Karpas-422 (cell line): Measurements from ENCODE around the gene EHBP1. TPM values are rescaled to one million over a fixed set of nuclear protein-coding genes. Genes with fewer than 3 reads are reported as not detected.

Experiments used
- DNase-seq: peaks from one replicate; pipeline ENCODE4 v3.0.0-alpha.2; 2015
- H2AFZ ChIP-seq: fragments of 200-600 bp; sonication (generic); 2 replicates; pipeline ENCODE4 v1.6.1; 2014; ENCODE audit warnings: antibody characterized with exemption, low read length, mixed read lengths
- H3K27ac ChIP-seq: fragments of 200-600 bp; sonication (generic); 2 replicates; pipeline ENCODE4 v1.5.1; 2014; ENCODE audit warnings: mild to moderate bottlenecking, low read length, moderate library complexity
- H3K27me3 ChIP-seq: fragments of 200-600 bp; sonication (generic); 2 replicates; pipeline ENCODE4 v1.6.1; 2014; ENCODE audit warnings: low read length, mixed read lengths
- H3K36me3 ChIP-seq: fragments of 200-600 bp; sonication (generic); 2 replicates; pipeline ENCODE4 v1.6.1; 2014; ENCODE audit warnings: low read length, mixed read lengths; ENCODE audit not compliant: insufficient read depth
- H3K4me1 ChIP-seq: fragments of 200-600 bp; sonication (generic); 2 replicates; pipeline ENCODE4 v1.6.1; 2014; ENCODE audit warnings: mild to moderate bottlenecking, low read length, mixed read lengths
- H3K4me2 ChIP-seq: fragments of 200-600 bp; sonication (generic); 2 replicates; pipeline ENCODE4 v1.6.1; 2014; ENCODE audit warnings: low read length, low read depth, mild to moderate bottlenecking; ENCODE audit not compliant: poor library complexity, severe bottlenecking
- H3K4me3 ChIP-seq: fragments of 200-600 bp; sonication (generic); 2 replicates; pipeline ENCODE4 v1.5.1; 2014; ENCODE audit warnings: mild to moderate bottlenecking, antibody characterized with exemption, low read length, mixed read lengths
- H3K79me2 ChIP-seq: fragments of 200-600 bp; sonication (generic); 2 replicates; pipeline ENCODE4 v1.6.1; 2014; ENCODE audit warnings: mild to moderate bottlenecking, low read length, mixed read lengths
- H3K9ac ChIP-seq: fragments of 200-600 bp; sonication (generic); 2 replicates; pipeline ENCODE4 v1.6.0; 2014; ENCODE audit warnings: low read length
- H3K9me2 ChIP-seq: fragments of 200-600 bp; sonication (generic), shearing (Covaris generic); replicated peaks from 2 replicates; pipeline ENCODE4 v1.6.0; 2014; ENCODE audit warnings: mild to moderate bottlenecking, low read length, moderate library complexity; ENCODE audit not compliant: insufficient read depth
- H3K9me3 ChIP-seq: fragments of 300-700, 200-600 bp; sonication (generic); 2 replicates; pipeline ENCODE4 v1.6.1; 2014; ENCODE audit warnings: low read length, mixed read lengths
- H4K20me1 ChIP-seq: fragments of 200-600 bp; sonication (generic); 2 replicates; pipeline ENCODE4 v1.6.1; 2014; ENCODE audit warnings: mild to moderate bottlenecking, antibody characterized with exemption, low read length, low read depth; ENCODE audit not compliant: insufficient read depth
- total RNA-seq: library from RNA; depleted of rRNA; stranded (reverse); fragments of >200 nt; shearing (Covaris generic); gene quantifications from 2 replicates; pipeline ENCODE4 v1.2.3, GENCODE V29; 2014; ENCODE audit warnings: low replicate concordance

Gene EHBP1
- total RNA-seq, 1 experiment from 2014 or later, result 32.2 TPM

DNA sequence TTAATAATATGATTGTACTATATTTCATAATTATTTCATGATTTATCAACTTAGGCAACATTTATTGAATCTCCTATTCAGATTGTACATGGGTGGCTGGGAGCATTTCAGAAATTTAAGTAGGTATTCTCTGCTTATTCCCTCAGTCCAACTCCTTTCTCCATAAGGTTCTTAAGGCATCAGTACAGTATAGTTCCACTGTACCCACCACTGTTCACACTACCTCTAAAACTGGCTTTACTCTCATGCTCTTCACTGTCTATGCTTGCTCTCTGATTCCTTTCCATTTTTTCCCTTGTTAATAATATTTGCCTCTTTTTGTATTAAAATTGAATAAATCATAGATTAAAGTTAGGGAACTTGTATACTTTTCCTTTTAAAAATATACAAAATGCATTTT lies 89.8 kb downstream of the EHBP1 start:
- Histone ChIP-seq H3K4me3 (no peak overlapping the region), H3K79me2 (peaks cover 52% of the 10 kb centered on the region), H3K36me3 (no peaks in the 10 kb centered on the region), H3K4me2 (no peak overlapping the region), H3K9me2 (no peaks in the 10 kb centered on the region), H3K4me1 (peaks cover 9% of the 10 kb centered on the region), H4K20me1 (no peaks in the 10 kb centered on the region), H2AFZ (no peak overlapping the region), H3K9ac (no peak overlapping the region), H3K27ac (no peak overlapping the region), H3K27me3 (no peaks in the 10 kb centered on the region), H3K9me3 (no peaks in the 10 kb centered on the region)
- no peak for DNase-seq

GRCh38 chr2:62797107-62797506 lies 91.6 kb downstream of the EHBP1 start:
- Histone ChIP-seq H3K9me2 (no peaks in the 10 kb centered on the region), H3K9ac (no peak overlapping the region), H3K27me3 (no peaks in the 10 kb centered on the region), H3K4me2 (no peak overlapping the region), H3K4me3 (no peak overlapping the region), H3K79me2 (peaks cover 61% of the 10 kb centered on the region), H2AFZ (no peak overlapping the region), H3K36me3 (no peaks in the 10 kb centered on the region), H4K20me1 (no peaks in the 10 kb centered on the region), H3K27ac (no peak overlapping the region), H3K9me3 (no peaks in the 10 kb centered on the region), H3K4me1 (peaks cover 24% of the 10 kb centered on the region)
- DNase-seq, result no peak

- H3K27me3 ChIP-seq, result no peaks in the 10 kb centered on the region
- no peaks in the 10 kb centered on the region for H3K36me3 ChIP-seq
- no peak overlapping the region for H2AFZ ChIP-seq
- H3K9me3 ChIP-seq, result no peaks in the 10 kb centered on the region
- H3K9me2 ChIP-seq, result no peaks in the 10 kb centered on the region
- no peak overlapping the region for H3K9ac ChIP-seq
- H4K20me1 ChIP-seq, result no peaks in the 10 kb centered on the region
- peaks cover 56% of the 10 kb centered on the region for H3K79me2 ChIP-seq
- no peak overlapping the region for H3K27ac ChIP-seq
- H3K4me1 ChIP-seq, result peaks cover 16% of the 10 kb centered on the region
- DNase-seq, result no peak
- H3K4me3 ChIP-seq, result no peak overlapping the region
- no peak overlapping the region for H3K4me2 ChIP-seq
Measured at GRCh38 chr2:62800618-62801017, 95.1 kb downstream of the EHBP1 start.

DNA sequence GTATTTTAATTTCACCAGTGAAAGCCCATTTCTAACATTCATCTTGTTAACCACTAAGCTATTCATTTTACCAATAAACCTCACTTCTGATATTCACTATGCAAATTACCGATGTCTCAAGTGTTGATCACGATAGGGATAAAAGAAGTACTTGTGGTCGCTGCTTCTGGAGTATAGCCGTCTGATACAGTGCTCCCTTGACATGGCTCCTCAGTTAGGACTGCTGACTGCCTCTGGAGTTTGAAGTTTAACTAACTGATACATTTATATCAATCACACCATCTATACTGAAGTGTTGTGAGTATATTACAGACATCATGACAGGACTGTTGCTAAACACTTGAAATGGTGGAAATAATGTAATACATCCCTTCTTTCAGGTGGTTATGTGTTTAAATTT lies 95.6 kb downstream of the EHBP1 start:
- Histone ChIP-seq H3K4me2 (peak overlapping the region; percentile 52), H3K9me2 (no peaks in the 10 kb centered on the region), H3K27me3 (no peaks in the 10 kb centered on the region), H3K9ac (no peak overlapping the region), H3K4me1 (peaks cover 16% of the 10 kb centered on the region), H3K79me2 (peaks cover 51% of the 10 kb centered on the region), H2AFZ (no peak overlapping the region), H3K9me3 (no peaks in the 10 kb centered on the region), H3K4me3 (peak overlapping the region; percentile 8; the same call in 1 of the 2 replicates), H3K27ac (no peak overlapping the region), H4K20me1 (no peaks in the 10 kb centered on the region), H3K36me3 (no peaks in the 10 kb centered on the region)
- no peak for DNase-seq

GRCh38 chr2:62801814-62802523 lies 96.5 kb downstream of the EHBP1 start:
- DNase-seq, result no peak
- Histone ChIP-seq H3K4me3 (peak overlapping the region; percentile 8), H4K20me1 (no peaks in the 10 kb centered on the region), H3K4me1 (peaks cover 16% of the 10 kb centered on the region), H3K79me2 (peaks cover 44% of the 10 kb centered on the region), H3K9ac (no peak overlapping the region), H3K9me2 (no peaks in the 10 kb centered on the region), H3K27ac (no peak overlapping the region), H3K36me3 (no peaks in the 10 kb centered on the region), H2AFZ (no peak overlapping the region), H3K27me3 (no peaks in the 10 kb centered on the region), H3K9me3 (no peaks in the 10 kb centered on the region), H3K4me2 (peak overlapping the region; percentile 52)

GRCh38 chr2:62803961-62804360 lies 98.4 kb downstream of the EHBP1 start:
- DNase-seq, result no peak
- Histone ChIP-seq H3K4me3 (no peak overlapping the region), H3K4me2 (no peak overlapping the region), H3K9ac (no peak overlapping the region), H3K4me1 (peaks cover 21% of the 10 kb centered on the region), H2AFZ (no peak overlapping the region), H4K20me1 (no peaks in the 10 kb centered on the region), H3K9me2 (no peaks in the 10 kb centered on the region), H3K79me2 (peaks cover 37% of the 10 kb centered on the region), H3K9me3 (no peaks in the 10 kb centered on the region), H3K27ac (no peak overlapping the region), H3K36me3 (no peaks in the 10 kb centered on the region), H3K27me3 (no peaks in the 10 kb centered on the region)

DNA sequence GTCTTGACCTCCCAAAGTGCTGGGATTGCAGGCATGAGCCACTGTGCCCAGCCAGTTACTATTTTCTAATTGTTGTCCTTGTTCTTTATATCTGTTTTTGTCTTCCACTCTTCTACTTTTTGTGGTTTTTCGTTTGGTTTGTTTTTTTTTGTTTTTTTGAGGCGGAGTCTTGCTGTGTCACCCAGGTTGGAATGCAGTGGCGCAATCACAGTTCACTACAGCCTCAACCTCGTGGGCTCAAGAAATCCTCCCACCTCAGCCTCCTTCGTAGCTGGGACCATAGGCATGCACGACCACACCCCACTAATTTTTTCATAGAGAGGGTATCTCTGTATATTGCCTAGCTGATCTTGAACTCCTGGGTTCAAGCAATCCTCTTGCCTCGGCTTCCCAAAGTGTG lies 100.7 kb downstream of the EHBP1 start:
- Histone ChIP-seq H3K9ac (no peak overlapping the region), H3K79me2 (peaks cover 37% of the 10 kb centered on the region), H4K20me1 (no peaks in the 10 kb centered on the region), H3K4me1 (peaks cover 15% of the 10 kb centered on the region), H3K9me3 (no peaks in the 10 kb centered on the region), H3K27me3 (no peaks in the 10 kb centered on the region), H3K4me3 (no peak overlapping the region), H3K4me2 (no peak overlapping the region), H2AFZ (no peak overlapping the region), H3K36me3 (no peaks in the 10 kb centered on the region), H3K9me2 (no peaks in the 10 kb centered on the region), H3K27ac (no peak overlapping the region)
- DNase-seq, result no peak

- H3K36me3 ChIP-seq, result no peaks in the 10 kb centered on the region
Measured at GRCh38 chr2:62808554-62808953, 103.0 kb downstream of the EHBP1 start.

More at GRCh38 chr2:62808554-62808953, 103.0 kb downstream of the EHBP1 start:
- Histone ChIP-seq H3K27ac (no peak overlapping the region), H3K9ac (no peak overlapping the region), H3K4me2 (no peak overlapping the region), H2AFZ (no peak overlapping the region), H3K79me2 (peaks cover 42% of the 10 kb centered on the region), H3K9me2 (no peaks in the 10 kb centered on the region), H3K27me3 (no peaks in the 10 kb centered on the region), H3K9me3 (no peaks in the 10 kb centered on the region), H4K20me1 (no peaks in the 10 kb centered on the region), H3K4me1 (peaks cover 5% of the 10 kb centered on the region), H3K4me3 (no peak overlapping the region)
- no peak for DNase-seq
